SK-N-SH treated with all-trans-retinoic acid at 6 μM for 48 hours (cell line): Measurements from ENCODE around the gene ZSWIM2.

Source experiments
- ATAC-seq: fragments of 200-7000 bp; cut with Tn5 transposase; 3 replicates; pipeline ENCODE4 v1.9.1; 2020; ENCODE audit warnings: mild to moderate bottlenecking, moderate library complexity
- ARNTL ChIP-seq: fragments of 450-650 bp; formaldehyde crosslinking; IDR thresholded peaks from 2 replicates; pipeline ENCODE4 v1.5.0; 2020; ENCODE audit warnings: low read depth, mild to moderate bottlenecking, moderate library complexity, borderline replicate concordance
- BACH2 ChIP-seq: fragments of 250-450 bp; sonication (Bioruptor Pico); IDR thresholded peaks from 2 replicates; pipeline ENCODE4 v1.9.0; 2021; ENCODE audit warnings: mild to moderate bottlenecking, borderline replicate concordance
- CREB5 ChIP-seq: fragments of 250-450 bp; sonication (Bioruptor Pico); IDR thresholded peaks from 2 replicates; pipeline ENCODE4 v1.5.1; 2020; ENCODE audit warnings: low read depth, mild to moderate bottlenecking, moderate library complexity
- CSDC2 ChIP-seq: fragments of 250-450 bp; sonication (Bioruptor Pico); IDR thresholded peaks from 2 replicates; pipeline ENCODE4 v1.5.0; 2020; ENCODE audit warnings: mild to moderate bottlenecking, moderate library complexity
- CSRNP3 ChIP-seq: fragments of 250-450 bp; sonication (Bioruptor Pico); IDR thresholded peaks from 2 replicates; pipeline ENCODE4 v1.5.1; 2021; ENCODE audit warnings: mild to moderate bottlenecking, moderate library complexity
- ESRRG ChIP-seq: fragments of 250-450 bp; sonication (Bioruptor Pico); IDR thresholded peaks from 2 replicates; pipeline ENCODE4 v1.6.1; 2021; ENCODE audit warnings: mild to moderate bottlenecking
- GLIS3 ChIP-seq: fragments of 250-450 bp; sonication (Bioruptor Pico); IDR thresholded peaks from 2 replicates; pipeline ENCODE4 v1.5.0; 2020; ENCODE audit warnings: mild to moderate bottlenecking, moderate library complexity
- ISL1 ChIP-seq: fragments of 250-450 bp; sonication (Bioruptor Pico); IDR thresholded peaks from 2 replicates; pipeline ENCODE4 v2.1.2; 2022; ENCODE audit warnings: mild to moderate bottlenecking, moderate library complexity
- OSR1 ChIP-seq: fragments of 250-450 bp; sonication (Bioruptor Pico); IDR thresholded peaks from 2 replicates; pipeline ENCODE4 v1.8.0; 2022; ENCODE audit warnings: moderate library complexity, mild to moderate bottlenecking, inconsistent platforms
- PATZ1 ChIP-seq: fragments of 250-450 bp; sonication (Bioruptor Pico); IDR thresholded peaks from 2 replicates; pipeline ENCODE4 v1.8.0; 2020; ENCODE audit warnings: mild to moderate bottlenecking, moderate library complexity, borderline replicate concordance
- POU6F1 ChIP-seq: fragments of 250-450 bp; sonication (Bioruptor Pico); IDR thresholded peaks from 2 replicates; pipeline ENCODE4 v1.8.0; 2021; ENCODE audit warnings: low read depth, mild to moderate bottlenecking, moderate library complexity, borderline replicate concordance
- PPARA ChIP-seq: fragments of 250-450 bp; sonication (Bioruptor Pico); IDR thresholded peaks from 2 replicates; pipeline ENCODE4 v1.5.0; 2020; ENCODE audit warnings: mild to moderate bottlenecking, borderline replicate concordance
- RARB ChIP-seq: fragments of 250-450 bp; sonication (Bioruptor Pico); IDR thresholded peaks from 2 replicates; pipeline ENCODE4 v1.8.0; 2021; ENCODE audit warnings: mild to moderate bottlenecking, moderate library complexity
- SNAI2 ChIP-seq: fragments of 250-450 bp; sonication (Bioruptor Pico); IDR thresholded peaks from 2 replicates; pipeline ENCODE4 v1.5.0; 2020; ENCODE audit warnings: mild to moderate bottlenecking, moderate library complexity
- TCF4 ChIP-seq: fragments of 250-450 bp; sonication (Bioruptor Pico); IDR thresholded peaks from 2 replicates; pipeline ENCODE4 v1.8.0; 2021; ENCODE audit warnings: mild to moderate bottlenecking, moderate library complexity, borderline replicate concordance
- TOX ChIP-seq: fragments of 250-450 bp; sonication (Bioruptor Pico); IDR thresholded peaks from 2 replicates; pipeline ENCODE4 v1.8.0; 2021; ENCODE audit warnings: mild to moderate bottlenecking, moderate library complexity, borderline replicate concordance
- ZC3H10 ChIP-seq: fragments of 250-450 bp; sonication (Bioruptor Pico); IDR thresholded peaks from 2 replicates; pipeline ENCODE4 v1.5.1; 2021; ENCODE audit warnings: mild to moderate bottlenecking, moderate library complexity
- ZFP3 ChIP-seq: fragments of 250-450 bp; sonication (Bioruptor Pico); IDR thresholded peaks from 2 replicates; pipeline ENCODE4 v1.5.0; 2020; ENCODE audit warnings: mild to moderate bottlenecking, moderate library complexity
- ZFP30 ChIP-seq: fragments of 450-650 bp; formaldehyde crosslinking; IDR thresholded peaks from 2 replicates; pipeline ENCODE4 v1.5.0; 2022; ENCODE audit warnings: mild to moderate bottlenecking, moderate library complexity
- ZNF565 ChIP-seq: fragments of 450-650 bp; formaldehyde crosslinking; conservative IDR thresholded peaks from 2 replicates; pipeline ENCODE4 v1.5.0; 2020; ENCODE audit warnings: low read depth, mild to moderate bottlenecking, moderate library complexity
- ZNF70 ChIP-seq: fragments of 450-650 bp; formaldehyde crosslinking; IDR thresholded peaks from 2 replicates; pipeline ENCODE4 v1.5.0; 2020; ENCODE audit warnings: mild to moderate bottlenecking, moderate library complexity
- ZNF8 ChIP-seq: fragments of 450-650 bp; formaldehyde crosslinking; IDR thresholded peaks from 2 replicates; pipeline ENCODE4 v1.5.0; 2020; ENCODE audit warnings: mild to moderate bottlenecking, moderate library complexity

ZSWIM2 gene

GRCh38 chr2:186871881-186872280, 22.9 kb upstream of the ZSWIM2 start:
- no peak for ATAC-seq
- no peak for TF ChIP-seq ZNF70 (CRISPR knock-in tag)
- TF ChIP-seq ZC3H10: no peak
- no peak for TF ChIP-seq PPARA (CRISPR knock-in tag)
- no peak for TF ChIP-seq ARNTL
- TF ChIP-seq CSDC2: no peak
- no peak for TF ChIP-seq ZNF8
- no peak for TF ChIP-seq ESRRG (CRISPR knock-in tag)
- no peak for TF ChIP-seq TCF4
- TF ChIP-seq OSR1 (CRISPR knock-in tag): no peak
- TF ChIP-seq SNAI2 (CRISPR knock-in tag): no peak
- TF ChIP-seq RARB (CRISPR knock-in tag): no peak
- TF ChIP-seq TOX (CRISPR knock-in tag): no peak
- TF ChIP-seq CREB5 (CRISPR knock-in tag): no peak
- no peak for TF ChIP-seq BACH2 (CRISPR knock-in tag)
- TF ChIP-seq ZFP30 (CRISPR knock-in tag): no peak
- TF ChIP-seq PATZ1: no peak

- ATAC-seq: peak; percentile 45; the same call in 2 of the 3 replicates
- peak; percentile 84 for TF ChIP-seq TCF4
- TF ChIP-seq POU6F1 (CRISPR knock-in tag): no peak
- no peak for TF ChIP-seq CSRNP3 (CRISPR knock-in tag)
- peak; percentile 76 for TF ChIP-seq ISL1 (CRISPR knock-in tag)
- TF ChIP-seq, all 23 proteins: peak for 2
Observed at GRCh38 chr2:186868344-186868743, 19.4 kb upstream of the ZSWIM2 start.

- peak; percentile 87 for ATAC-seq
- TF ChIP-seq GLIS3: no peak
- no peak for TF ChIP-seq BACH2 (CRISPR knock-in tag)
- no peak for TF ChIP-seq ZFP30 (CRISPR knock-in tag)
- no peak for TF ChIP-seq SNAI2 (CRISPR knock-in tag)
- TF ChIP-seq ESRRG (CRISPR knock-in tag): no peak
- TF ChIP-seq TCF4: no peak
- TF ChIP-seq ZFP3 (CRISPR knock-in tag): no peak
- no peak for TF ChIP-seq CSRNP3 (CRISPR knock-in tag)
- no peak for TF ChIP-seq ZNF565 (CRISPR knock-in tag)
- TF ChIP-seq CREB5 (CRISPR knock-in tag): no peak
- TF ChIP-seq CSDC2: no peak
- TF ChIP-seq TOX (CRISPR knock-in tag): no peak
- no peak for TF ChIP-seq OSR1 (CRISPR knock-in tag)
Observed at GRCh38 chr2:186862869-186863709, 14.1 kb upstream of the ZSWIM2 start.
